HepG2 (cell line): ENCODE measurements around the gene ZWILCH. TPM values are rescaled to one million over a fixed set of nuclear protein-coding genes. Genes with fewer than 3 reads are reported as not detected.

Experiments
- ATAC-seq: fragments of 200-7000 bp; cut with Tn5 transposase; 3 replicates; pipeline ENCODE4 v1.9.1; 2020; ENCODE audit warnings: mild to moderate bottlenecking, moderate library complexity
- BruUV-seq: library from RNA; stranded (reverse); fragments of 400-500 nt; replicated peaks from 2 replicates; lab custom pipeline; 2021; lab: Mats Ljungman, UMichigan
- CTCF ChIA-PET: fragments of 300-600 bp; formaldehyde crosslinking; extraction: SDS; loops from one replicate; lab custom pipeline; 2021; ENCODE audit warnings: low total read pairs, inconsistent platforms, low intra/inter-chr PET ratio; lab: Yijun Ruan, JAX
- POLR2A ChIA-PET: fragments of 350-600 bp; sonication (Branson Sonifier 250); formaldehyde crosslinking; loops from one replicate; lab custom pipeline; 2020; ENCODE audit warnings: antibody characterized with exemption, inconsistent platforms; lab: Yijun Ruan, JAX
- DNase-seq: peaks from one replicate; pipeline ENCODE4 v3.0.0-alpha.2; 2015; ENCODE audit warnings: low spot score
- FAIRE-seq: peaks from 3 replicates; lab custom pipeline; 2011; peaks lifted over from hg19 to GRCh38; lab: Jason Lieb, UNC
- H2AFZ ChIP-seq: one replicate; pipeline ENCODE4 v1.6.1; 2011; ENCODE audit warnings: low read length, inconsistent platforms
- H3K27ac ChIP-seq: fragments of 300-600 bp; 3 replicates; pipeline ENCODE4 v1.8.0; 2011; ENCODE audit warnings: mixed run types, mild to moderate bottlenecking, mixed read lengths, low read length, inconsistent platforms; ENCODE audit not compliant: insufficient read depth; ENCODE audit errors: extremely low read length
- H3K27me3 ChIP-seq, 2 experiments: fragments of 200-600 bp in 1 of 2; 2 replicates in 1 of 2; 3 replicates in 1 of 2; pipeline versions ENCODE4 v1.6.0 to v1.8.0; 2011; ENCODE audit warnings: low read length in 2 of 2, mild to moderate bottlenecking in 2 of 2, moderate library complexity in 2 of 2, inconsistent platforms in 1 of 2; ENCODE audit not compliant: insufficient read depth in 2 of 2, control insufficient read depth in 1 of 2
- H3K36me3 ChIP-seq, 2 experiments: fragments of 200-600 bp in 1 of 2; replicated peaks in 1 of 2; 2 replicates in 1 of 2; 3 replicates in 1 of 2; pipeline versions ENCODE4 v1.5.1 to v1.8.0; 2011; ENCODE audit warnings: low read length in 2 of 2, inconsistent platforms in 1 of 2; ENCODE audit not compliant: insufficient read depth in 2 of 2, control insufficient read depth in 1 of 2
- H3K4me1 ChIP-seq: 2 replicates; pipeline ENCODE4 v1.5.1; 2012; ENCODE audit warnings: low read length, inconsistent platforms; ENCODE audit not compliant: insufficient read depth
- H3K4me2 ChIP-seq: 2 replicates; pipeline ENCODE4 v1.6.0; 2011; ENCODE audit warnings: low read depth, low read length, inconsistent platforms
- H3K4me3 ChIP-seq, 3 experiments: fragments of 200-600 bp in 1 of 3; sonication (generic), shearing (Covaris generic) in 1 of 3; replicated peaks in 1 of 3; 2 replicates each; pipeline ENCODE4 v1.5.1; 2011 to 2016; ENCODE audit warnings: low read length in 3 of 3, inconsistent platforms in 2 of 3, low read depth in 2 of 3, mild to moderate bottlenecking in 2 of 3, control low read depth in 1 of 3, mixed read lengths in 1 of 3; ENCODE audit not compliant: insufficient read depth in 1 of 3
- H3K79me2 ChIP-seq: one replicate; pipeline ENCODE4 v1.6.1; 2011; ENCODE audit warnings: low read length, inconsistent platforms; ENCODE audit not compliant: insufficient read depth
- H3K9ac ChIP-seq: 2 replicates; pipeline ENCODE4 v1.6.0; 2011; ENCODE audit warnings: mild to moderate bottlenecking, low read depth, low read length, inconsistent platforms; ENCODE audit not compliant: insufficient read depth
- H3K9me3 ChIP-seq: 2 replicates; pipeline ENCODE4 v1.5.1; 2012; ENCODE audit warnings: mild to moderate bottlenecking, low read length
- H4K20me1 ChIP-seq: 2 replicates; pipeline ENCODE4 v1.6.0; 2011; ENCODE audit warnings: inconsistent platforms, mild to moderate bottlenecking, low read length, moderate library complexity; ENCODE audit not compliant: insufficient read depth
- CEBPB ChIP-seq: IDR thresholded peaks from 2 replicates; pipeline ENCODE4 v1.6.1; 2011; ENCODE audit warnings: low read depth, low read length, improper control_type of control experiment, borderline replicate concordance
- FOXA3 ChIP-seq: IDR thresholded peaks from 2 replicates; pipeline ENCODE4 v1.6.1; 2016; ENCODE audit warnings: missing genetic modification reagents, missing compliant biosample characterization
- GABPA ChIP-seq, 2 experiments: IDR thresholded peaks; 2 replicates each; pipeline ENCODE4 v1.6.1; 2011 to 2016; ENCODE audit warnings: low read depth in 2 of 2, low read length in 1 of 2, missing biosample characterization in 1 of 2, missing genetic modification characterization in 1 of 2
- GATAD1 ChIP-seq: IDR thresholded peaks from 2 replicates; pipeline ENCODE4 v1.6.1; 2016; ENCODE audit warnings: missing genetic modification reagents, missing compliant biosample characterization
- GTF2F1 ChIP-seq: fragments of 150-350 bp; IDR thresholded peaks from 2 replicates; pipeline ENCODE4 v1.6.1; 2014; ENCODE audit warnings: low read length
- HNF4A ChIP-seq: sonication (generic); formaldehyde crosslinking; IDR thresholded peaks from 2 replicates; pipeline ENCODE4 v1.4.0; 2020; ENCODE audit warnings: missing genetic modification reagents
- KAT8 ChIP-seq: IDR thresholded peaks from 2 replicates; pipeline ENCODE4 v1.6.1; 2016; ENCODE audit warnings: missing genetic modification reagents, missing compliant biosample characterization
- NFYB ChIP-seq: sonication (generic); formaldehyde crosslinking; IDR thresholded peaks from 2 replicates; pipeline ENCODE4 v1.4.0; 2020; ENCODE audit warnings: missing genetic modification reagents
- NR2F6 ChIP-seq, 2 experiments: IDR thresholded peaks; 2 replicates each; pipeline ENCODE4 v1.6.1; 2016; ENCODE audit warnings: antibody characterized with exemption in 1 of 2, mild to moderate bottlenecking in 1 of 2
- PHF8 ChIP-seq: sonication (generic); formaldehyde crosslinking; IDR thresholded peaks from 2 replicates; pipeline ENCODE4 v1.5.0; 2020; ENCODE audit warnings: missing genetic modification reagents
- PITX1 ChIP-seq: sonication (generic); formaldehyde crosslinking; IDR thresholded peaks from 2 replicates; pipeline ENCODE4 v1.5.1; 2020; ENCODE audit warnings: mild to moderate bottlenecking, missing genetic modification reagents
- TARDBP ChIP-seq: sonication (generic); formaldehyde crosslinking; IDR thresholded peaks from 2 replicates; pipeline ENCODE4 v1.8.0; 2022; ENCODE audit warnings: mild to moderate bottlenecking, missing genetic modification reagents
- ZZZ3 ChIP-seq: sonication (generic); formaldehyde crosslinking; IDR thresholded peaks from 2 replicates; pipeline ENCODE4 v1.4.0; 2020; ENCODE audit warnings: missing genetic modification reagents, mild to moderate bottlenecking, borderline replicate concordance
- WGBS: methylation state at CpG from one replicate; pipeline ENCODE4 v1.1.6; 2017; ENCODE audit warnings: low lambda C conversion rate; 5-methylcytosine and 5-hydroxymethylcytosine counted together
- in situ Hi-C: cut with HindIII; loops from 2 replicates; pipeline ENCODE4 v1.10.0; 2017; ENCODE audit warnings: low pct_unique_long_range_greater_than_20kb; ENCODE audit not compliant: extremely low pct_ligation_motif_present
- intact Hi-C: fragments of 100-400 bp; cut with micrococcal nuclease; formaldehyde crosslinking; loops from one replicate; pipeline ENCODE4 v1.10.0; 2022; ENCODE audit not compliant: unreplicated experiment
- polyA plus RNA-seq, 8 experiments: library from polyadenylated mRNA; depleted of rRNA in 3 of 8; stranded (reverse) in 7 of 8; unstranded in 1 of 8; fragments of >200 nt; fragmentation: Illumina TruSeq in 4 of 8; extraction: Trizol in 4 of 8; gene quantifications; 2 replicates each; pipeline versions ENCODE4 v1.2.1 to v1.2.3, GENCODE V29; 2011 to 2016; ENCODE audit warnings: low read depth in 4 of 8, missing spikeins in 1 of 8, mixed read lengths in 1 of 8; ENCODE audit not compliant: insufficient read depth in 1 of 8
- total RNA-seq, 5 experiments: library from RNA; depleted of rRNA; stranded (reverse); fragments of >200 nt; fragmentation: Illumina TruSeq; extraction: Trizol; gene quantifications; 2 replicates each; pipeline ENCODE4 v1.2.3, GENCODE V29; 2016; ENCODE audit warnings: low read depth in 1 of 5
- TF ChIP-seq, protein P1 (sequence below): IDR thresholded peaks from 2 replicates; pipeline ENCODE4 v1.6.1; 2012; ENCODE audit warnings: inconsistent platforms
- TF ChIP-seq, protein P2 (sequence below): sonication (generic); formaldehyde crosslinking; IDR thresholded peaks from 2 replicates; pipeline ENCODE4 v1.4.0; 2020; ENCODE audit warnings: missing genetic modification reagents
- TF ChIP-seq, protein P3 (sequence below): sonication (generic); formaldehyde crosslinking; IDR thresholded peaks from 2 replicates; pipeline ENCODE4 v1.5.1; 2020; ENCODE audit warnings: missing genetic modification reagents, mild to moderate bottlenecking, borderline replicate concordance
- TF ChIP-seq, protein P4 (sequence below): IDR thresholded peaks from 2 replicates; pipeline ENCODE4 v1.6.1; 2016; ENCODE audit warnings: missing genetic modification reagents, missing compliant biosample characterization

The ZWILCH gene
- total and polyA plus RNA-seq, 2 of the 13 experiments (the other 11 are each of a cell fraction or from before 2014, with no cell fraction given) = 9.5 to 27.8 TPM

DNA sequence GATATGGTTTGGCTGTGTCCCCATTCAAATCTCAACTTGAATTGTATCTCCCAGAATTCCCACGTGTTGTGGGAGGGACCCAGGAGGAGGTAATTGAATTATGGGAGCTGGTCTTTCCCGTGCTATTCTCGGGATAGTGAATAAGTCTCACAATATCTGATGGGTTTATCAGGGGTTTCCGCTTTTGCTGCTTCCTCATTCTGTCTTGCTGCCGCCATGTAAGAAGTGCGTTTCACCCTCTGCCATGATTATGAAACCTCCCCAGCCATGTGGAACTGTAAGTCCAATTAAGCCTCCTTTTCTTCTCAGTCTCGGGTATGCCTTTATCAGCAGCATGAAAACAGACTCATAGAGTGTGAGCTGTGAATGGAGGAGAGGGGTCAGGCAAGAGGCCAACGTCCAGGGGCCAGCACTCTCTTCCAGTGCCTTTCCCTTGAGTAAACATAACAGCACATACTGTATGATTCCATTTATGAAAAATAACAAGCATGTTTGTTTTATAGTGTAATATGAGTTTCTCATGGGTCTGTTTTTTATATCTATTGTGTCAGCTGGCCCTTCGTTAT, 76.9 kb downstream of the ZWILCH start:
- ATAC-seq = peak; percentile 77
- DNase-seq = peak; percentile 62
- Histone ChIP-seq H3K27me3 (no peaks in the 10 kb centered on the region), H3K79me2 (peaks cover 4% of the 10 kb centered on the region), H3K36me3 (no peaks in the 10 kb centered on the region), H3K4me1 (peaks cover 54% of the 10 kb centered on the region), H3K4me2 (peak overlapping the region; percentile 71), H3K9me3 (no peaks in the 10 kb centered on the region), H4K20me1 (no peaks in the 10 kb centered on the region), H3K27ac (peak overlapping the region; percentile 78), H3K4me3 (peak overlapping the region; percentile 54 to 62 (median 54)), H3K9ac (peak overlapping the region; percentile 69), H2AFZ (no peak overlapping the region)
- intact Hi-C loops (no loop called here), in situ Hi-C loops (no loop called here)
- ChIA-PET POLR2A (interaction anchor here (0.8 to 1.9 kb wide), 6 partner anchors 12 to 270 kb away, joined by 3 to 6 read pairs (median 4); partner anchors contain the start of genes LCTL and ZWILCH), CTCF (no interaction called here)
- FAIRE-seq = peak; percentile 15
- 23% methylated on average over 9 of the region's 9 CpGs for WGBS
- TSS peak; percentile 87 for BruUV-seq
- no peak for TF ChIP-seq GTF2F1
- TF ChIP-seq, protein P1, sequence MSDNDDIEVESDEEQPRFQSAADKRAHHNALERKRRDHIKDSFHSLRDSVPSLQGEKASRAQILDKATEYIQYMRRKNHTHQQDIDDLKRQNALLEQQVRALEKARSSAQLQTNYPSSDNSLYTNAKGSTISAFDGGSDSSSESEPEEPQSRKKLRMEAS = peak; percentile 38
- TF ChIP-seq, protein P2, sequence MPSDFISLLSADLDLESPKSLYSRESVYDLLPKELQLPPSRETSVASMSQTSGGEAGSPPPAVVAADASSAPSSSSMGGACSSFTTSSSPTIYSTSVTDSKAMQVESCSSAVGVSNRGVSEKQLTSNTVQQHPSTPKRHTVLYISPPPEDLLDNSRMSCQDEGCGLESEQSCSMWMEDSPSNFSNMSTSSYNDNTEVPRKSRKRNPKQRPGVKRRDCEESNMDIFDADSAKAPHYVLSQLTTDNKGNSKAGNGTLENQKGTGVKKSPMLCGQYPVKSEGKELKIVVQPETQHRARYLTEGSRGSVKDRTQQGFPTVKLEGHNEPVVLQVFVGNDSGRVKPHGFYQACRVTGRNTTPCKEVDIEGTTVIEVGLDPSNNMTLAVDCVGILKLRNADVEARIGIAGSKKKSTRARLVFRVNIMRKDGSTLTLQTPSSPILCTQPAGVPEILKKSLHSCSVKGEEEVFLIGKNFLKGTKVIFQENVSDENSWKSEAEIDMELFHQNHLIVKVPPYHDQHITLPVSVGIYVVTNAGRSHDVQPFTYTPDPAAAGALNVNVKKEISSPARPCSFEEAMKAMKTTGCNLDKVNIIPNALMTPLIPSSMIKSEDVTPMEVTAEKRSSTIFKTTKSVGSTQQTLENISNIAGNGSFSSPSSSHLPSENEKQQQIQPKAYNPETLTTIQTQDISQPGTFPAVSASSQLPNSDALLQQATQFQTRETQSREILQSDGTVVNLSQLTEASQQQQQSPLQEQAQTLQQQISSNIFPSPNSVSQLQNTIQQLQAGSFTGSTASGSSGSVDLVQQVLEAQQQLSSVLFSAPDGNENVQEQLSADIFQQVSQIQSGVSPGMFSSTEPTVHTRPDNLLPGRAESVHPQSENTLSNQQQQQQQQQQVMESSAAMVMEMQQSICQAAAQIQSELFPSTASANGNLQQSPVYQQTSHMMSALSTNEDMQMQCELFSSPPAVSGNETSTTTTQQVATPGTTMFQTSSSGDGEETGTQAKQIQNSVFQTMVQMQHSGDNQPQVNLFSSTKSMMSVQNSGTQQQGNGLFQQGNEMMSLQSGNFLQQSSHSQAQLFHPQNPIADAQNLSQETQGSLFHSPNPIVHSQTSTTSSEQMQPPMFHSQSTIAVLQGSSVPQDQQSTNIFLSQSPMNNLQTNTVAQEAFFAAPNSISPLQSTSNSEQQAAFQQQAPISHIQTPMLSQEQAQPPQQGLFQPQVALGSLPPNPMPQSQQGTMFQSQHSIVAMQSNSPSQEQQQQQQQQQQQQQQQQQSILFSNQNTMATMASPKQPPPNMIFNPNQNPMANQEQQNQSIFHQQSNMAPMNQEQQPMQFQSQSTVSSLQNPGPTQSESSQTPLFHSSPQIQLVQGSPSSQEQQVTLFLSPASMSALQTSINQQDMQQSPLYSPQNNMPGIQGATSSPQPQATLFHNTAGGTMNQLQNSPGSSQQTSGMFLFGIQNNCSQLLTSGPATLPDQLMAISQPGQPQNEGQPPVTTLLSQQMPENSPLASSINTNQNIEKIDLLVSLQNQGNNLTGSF (CRISPR knock-in tag) = no peak
- TF ChIP-seq HNF4A (CRISPR knock-in tag) = 0 out of 2 replicates have a peak, but pooled peaks have one; percentile 10
- 0 out of 2 replicates have a peak, but pooled peaks have one; percentile 5 for TF ChIP-seq FOXA3 (CRISPR knock-in tag)
- TF ChIP-seq GABPA (IDR thresholded peaks at IDR 0.05; ENCODE audit: low read depth, low read length) = no peak
- TF ChIP-seq GABPA (CRISPR knock-in tag; IDR thresholded peaks at IDR 0.05; ENCODE audit: low read depth) = 0 out of 2 replicates have a peak, but pooled peaks have one; percentile 4
- TF ChIP-seq, protein P3, sequence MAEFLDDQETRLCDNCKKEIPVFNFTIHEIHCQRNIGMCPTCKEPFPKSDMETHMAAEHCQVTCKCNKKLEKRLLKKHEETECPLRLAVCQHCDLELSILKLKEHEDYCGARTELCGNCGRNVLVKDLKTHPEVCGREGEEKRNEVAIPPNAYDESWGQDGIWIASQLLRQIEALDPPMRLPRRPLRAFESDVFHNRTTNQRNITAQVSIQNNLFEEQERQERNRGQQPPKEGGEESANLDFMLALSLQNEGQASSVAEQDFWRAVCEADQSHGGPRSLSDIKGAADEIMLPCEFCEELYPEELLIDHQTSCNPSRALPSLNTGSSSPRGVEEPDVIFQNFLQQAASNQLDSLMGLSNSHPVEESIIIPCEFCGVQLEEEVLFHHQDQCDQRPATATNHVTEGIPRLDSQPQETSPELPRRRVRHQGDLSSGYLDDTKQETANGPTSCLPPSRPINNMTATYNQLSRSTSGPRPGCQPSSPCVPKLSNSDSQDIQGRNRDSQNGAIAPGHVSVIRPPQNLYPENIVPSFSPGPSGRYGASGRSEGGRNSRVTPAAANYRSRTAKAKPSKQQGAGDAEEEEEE (CRISPR knock-in tag) = no peak
- TF ChIP-seq KAT8 = peak; percentile 59; the same call in 1 of the 2 replicates
- no peak for TF ChIP-seq NFYB (CRISPR knock-in tag)
- TF ChIP-seq ZZZ3 (CRISPR knock-in tag) = no peak
- TF ChIP-seq GATAD1 (CRISPR knock-in tag) = 0 out of 2 replicates have a peak, but pooled peaks have one; percentile 11
- TF ChIP-seq PITX1 (CRISPR knock-in tag) = no peak
- TF ChIP-seq CEBPB = 0 out of 2 replicates have a peak, but pooled peaks have one; percentile 4
- no peak for TF ChIP-seq NR2F6 (IDR thresholded peaks at IDR 0.05)
- TF ChIP-seq NR2F6 (CRISPR knock-in tag; IDR thresholded peaks at IDR 0.05) = peak; percentile 23; the same call in 1 of the 2 replicates
- TF ChIP-seq, protein P4, sequence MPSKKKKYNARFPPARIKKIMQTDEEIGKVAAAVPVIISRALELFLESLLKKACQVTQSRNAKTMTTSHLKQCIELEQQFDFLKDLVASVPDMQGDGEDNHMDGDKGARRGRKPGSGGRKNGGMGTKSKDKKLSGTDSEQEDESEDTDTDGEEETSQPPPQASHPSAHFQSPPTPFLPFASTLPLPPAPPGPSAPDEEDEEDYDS (CRISPR knock-in tag) = 0 out of 2 replicates have a peak, but pooled peaks have one; percentile 16
- TF ChIP-seq TARDBP (CRISPR knock-in tag) = no peak
- TF ChIP-seq PHF8 (CRISPR knock-in tag) = peak; percentile 41; the same call in 1 of the 2 replicates
